Type B pancreatic cell (in vitro differentiated cells): ENCODE results near the gene KATNAL2. TPM values are rescaled to one million over a fixed set of nuclear protein-coding genes. Genes with fewer than 3 reads are reported as not detected.

Source experiments
- DNase-seq: peaks from one replicate; pipeline ENCODE4 v3.0.0; 2021; ENCODE audit warnings: mixed read lengths; ENCODE audit not compliant: unreplicated experiment; ENCODE audit errors: extremely low spot score
- H3K27ac Mint-ChIP-seq: 2 replicates; pipeline ENCODE4 v1.8.0; 2021; ENCODE audit warnings: mild to moderate bottlenecking, mixed read lengths
- H3K27me3 Mint-ChIP-seq: 2 replicates; pipeline ENCODE4 v1.8.0; 2021; ENCODE audit warnings: mixed read lengths
- H3K36me3 Mint-ChIP-seq: 2 replicates; pipeline ENCODE4 v1.8.0; 2021; ENCODE audit warnings: mixed read lengths
- H3K4me1 Mint-ChIP-seq: one replicate; pipeline ENCODE4 v1.8.0; 2021; ENCODE audit warnings: mixed read lengths; ENCODE audit not compliant: unreplicated experiment
- H3K4me3 Mint-ChIP-seq: 2 replicates; pipeline ENCODE4 v1.8.0; 2021; ENCODE audit warnings: mild to moderate bottlenecking, mixed read lengths
- H3K9me3 Mint-ChIP-seq: 2 replicates; pipeline ENCODE4 v1.8.0; 2021; ENCODE audit warnings: mixed read lengths
- CTCF ChIP-seq: fragments of 200-600 bp; sonication (generic); conservative IDR thresholded peaks from 2 replicates; pipeline ENCODE4 v1.5.0; 2021; ENCODE audit warnings: antibody characterized with exemption, mild to moderate bottlenecking
- total RNA-seq: library from RNA; stranded (reverse); gene quantifications from 2 replicates; pipeline ENCODE4 v1.2.1, GENCODE V29; 2021; ENCODE audit warnings: low replicate concordance

The KATNAL2 gene
- total RNA-seq, 1 donor from 2014 or later: 8.6 TPM

DNA sequence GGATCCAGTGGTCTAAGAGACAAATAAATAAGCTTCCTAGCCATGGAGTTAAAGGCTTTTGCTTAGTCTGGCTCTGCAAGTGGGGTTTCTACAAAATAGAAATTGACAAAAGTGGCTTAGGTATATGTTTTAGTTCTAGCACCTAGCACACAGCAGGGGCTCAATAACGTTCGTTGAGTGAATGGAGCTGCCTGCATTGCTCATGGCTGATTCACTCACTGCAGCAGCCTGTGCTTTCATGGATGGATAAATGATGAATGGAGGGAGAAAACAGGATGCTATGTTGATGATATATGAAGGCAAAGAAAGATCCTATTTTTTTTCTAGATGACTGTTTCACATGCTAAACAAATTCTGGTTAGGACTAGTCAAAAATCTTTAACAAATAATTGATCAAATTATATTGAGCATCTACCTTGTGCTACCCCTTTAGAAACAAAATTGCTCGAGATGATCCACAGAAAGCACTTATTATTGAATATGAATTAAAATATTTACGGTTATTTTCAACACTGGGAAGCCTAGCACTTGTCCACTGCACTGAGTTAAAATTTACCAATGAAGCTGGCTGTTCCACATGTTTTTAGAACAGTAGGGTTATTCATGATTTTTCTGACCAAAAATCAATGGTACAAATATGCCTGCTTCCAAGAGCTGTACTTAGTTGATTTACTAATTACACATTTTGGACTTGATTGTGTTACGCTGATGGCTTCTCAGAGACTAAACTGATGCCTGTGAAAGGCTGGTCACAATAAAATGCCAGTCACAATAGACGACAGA is 193.3 kb downstream of the KATNAL2 start:
- Mint-ChIP-seq H3K4me1 (no peaks in the 10 kb centered on the region), H3K27ac (no peak overlapping the region)
- TF ChIP-seq CTCF: no peak

GRCh38 chr18:47113796-47114540 is 196.6 kb downstream of the KATNAL2 start:
- peaks cover 29% of the 10 kb centered on the region for H3K36me3 Mint-ChIP-seq
- no peak for TF ChIP-seq CTCF
- no peak for DNase-seq
- H3K27ac Mint-ChIP-seq: no peak overlapping the region
- H3K9me3 Mint-ChIP-seq: no peaks in the 10 kb centered on the region
- H3K4me3 Mint-ChIP-seq: no peak overlapping the region
- no peaks in the 10 kb centered on the region for H3K27me3 Mint-ChIP-seq
- H3K4me1 Mint-ChIP-seq: no peaks in the 10 kb centered on the region

More for the DNA sequence above, 193.3 kb downstream of the KATNAL2 start:
- DNase-seq: no peak
- H3K27me3 Mint-ChIP-seq: no peaks in the 10 kb centered on the region
- no peak overlapping the region for H3K4me3 Mint-ChIP-seq
- no peaks in the 10 kb centered on the region for H3K9me3 Mint-ChIP-seq
- H3K36me3 Mint-ChIP-seq: peaks cover 24% of the 10 kb centered on the region

DNA sequence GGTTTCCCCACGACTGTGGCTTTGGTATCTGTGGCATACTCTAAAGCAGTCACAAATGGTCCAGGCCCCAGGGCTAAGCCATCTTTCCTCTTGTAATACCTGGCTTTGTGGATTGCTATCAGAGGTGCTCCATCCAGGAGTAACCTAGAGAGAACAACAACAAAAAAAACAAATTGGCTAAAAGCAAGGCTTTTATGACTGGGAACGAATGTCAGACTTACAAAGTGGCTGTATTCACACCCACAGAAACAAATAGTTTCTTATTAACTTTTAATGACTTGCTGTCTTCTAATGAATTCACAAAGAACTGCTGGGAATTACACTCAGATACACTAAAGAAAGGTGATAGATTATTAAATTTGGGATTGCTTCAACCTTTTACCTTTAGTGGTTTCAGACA is 197.8 kb downstream of the KATNAL2 start:
- Mint-ChIP-seq H3K4me3 (no peak overlapping the region), H3K36me3 (peaks cover 33% of the 10 kb centered on the region), H3K27ac (no peak overlapping the region), H3K27me3 (no peaks in the 10 kb centered on the region), H3K4me1 (no peaks in the 10 kb centered on the region), H3K9me3 (no peaks in the 10 kb centered on the region)
- DNase-seq: no peak
- TF ChIP-seq CTCF: no peak

DNA sequence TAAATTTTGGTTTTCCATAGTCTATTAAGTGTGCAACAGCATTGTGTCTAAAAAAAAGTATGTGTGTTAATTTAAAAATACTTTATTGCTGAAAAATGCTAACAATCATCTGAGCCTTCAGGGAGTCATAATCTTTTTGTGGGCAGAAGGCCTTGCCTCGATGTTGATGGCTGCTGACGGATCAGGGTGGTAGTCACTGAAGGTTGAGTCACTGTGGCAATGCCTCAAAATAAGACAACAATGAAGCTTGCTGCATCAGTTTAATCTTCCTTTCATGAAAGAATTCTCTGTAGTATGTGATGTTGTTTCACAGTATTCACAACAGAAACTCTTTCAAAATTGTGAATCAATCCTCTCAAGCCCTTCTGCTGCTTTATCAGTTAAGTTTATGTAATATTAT is 201.6 kb downstream of the KATNAL2 start:
- H3K4me3 Mint-ChIP-seq: no peak overlapping the region
- no peaks in the 10 kb centered on the region for H3K9me3 Mint-ChIP-seq
- H3K27me3 Mint-ChIP-seq: no peaks in the 10 kb centered on the region
- peaks cover 33% of the 10 kb centered on the region for H3K36me3 Mint-ChIP-seq
- TF ChIP-seq CTCF: no peak
- no peak overlapping the region for H3K27ac Mint-ChIP-seq
- H3K4me1 Mint-ChIP-seq: no peaks in the 10 kb centered on the region
- no peak for DNase-seq

GRCh38 chr18:47120428-47120827 is 203.0 kb downstream of the KATNAL2 start:
- Mint-ChIP-seq H3K9me3 (no peaks in the 10 kb centered on the region), H3K4me1 (no peaks in the 10 kb centered on the region), H3K27ac (no peak overlapping the region), H3K36me3 (peaks cover 35% of the 10 kb centered on the region), H3K4me3 (no peak overlapping the region), H3K27me3 (no peaks in the 10 kb centered on the region)
- no peak for TF ChIP-seq CTCF
- DNase-seq: no peak
